HEK293 (cell line): Measurements from ENCODE around the gene CRIP2.

Experiments
- CTCF ChIA-PET: fragments of 350-600 bp; formaldehyde crosslinking; extraction: SDS; loops from one replicate; lab custom pipeline; 2021; ENCODE audit warnings: antibody characterized with exemption; lab: Yijun Ruan, JAX
- POLR2A ChIA-PET: fragments of 300-600 bp; formaldehyde crosslinking; extraction: SDS; loops from one replicate; lab custom pipeline; 2020; ENCODE audit warnings: antibody characterized with exemption, inconsistent platforms; lab: Yijun Ruan, JAX
- H3K27ac ChIP-seq: fragments of 200-500 bp; sonication (Bioruptor generic); 2 replicates; pipeline ENCODE4 v1.5.1; 2014; ENCODE audit warnings: low read depth, low read length, control low read depth, inconsistent platforms; ENCODE audit errors: extremely low read depth
- H3K36me3 ChIP-seq, 2 experiments: fragments of 200-500 bp in 1 of 2; sonication (Bioruptor generic) in 1 of 2; 1 replicate in 1 of 2; 2 replicates in 1 of 2; pipeline ENCODE4 v1.5.1; 2014 to 2017; ENCODE audit warnings: inconsistent platforms in 2 of 2, low read length in 2 of 2; ENCODE audit not compliant: control insufficient read depth in 2 of 2, insufficient read depth in 1 of 2
- H3K4me1 ChIP-seq: fragments of 200-500 bp; sonication (Bioruptor generic); 2 replicates; pipeline ENCODE4 v1.5.1; 2014; ENCODE audit warnings: mild to moderate bottlenecking, low read length, inconsistent platforms; ENCODE audit not compliant: control insufficient read depth, insufficient read depth
- H3K4me3 ChIP-seq: 2 replicates; pipeline ENCODE4 v1.5.1; 2011; ENCODE audit warnings: low read depth, mild to moderate bottlenecking, control low read depth, low read length, moderate library complexity
- H3K9me3 ChIP-seq: fragments of 200-500 bp; sonication (Bioruptor generic); 2 replicates; pipeline ENCODE4 v1.5.1; 2014; ENCODE audit warnings: low read depth, low read length, inconsistent platforms; ENCODE audit not compliant: control insufficient read depth, insufficient read depth
- GLIS1 ChIP-seq: fragments of 450-650 bp; formaldehyde crosslinking; IDR thresholded peaks from 2 replicates; pipeline ENCODE4 v1.5.1; 2016; ENCODE audit warnings: missing biosample characterization, missing genetic modification characterization
- GLIS2 ChIP-seq: fragments of 450-650 bp; formaldehyde crosslinking; IDR thresholded peaks from 2 replicates; pipeline ENCODE4 v1.5.1; 2016; ENCODE audit warnings: missing biosample characterization, missing genetic modification characterization
- IKZF3 ChIP-seq: fragments of 450-650 bp; IDR thresholded peaks from 2 replicates; pipeline ENCODE4 v1.5.0; 2018; ENCODE audit warnings: missing biosample characterization, mild to moderate bottlenecking, missing genetic modification characterization, moderate library complexity
- OVOL3 ChIP-seq: fragments of 450-650 bp; formaldehyde crosslinking; IDR thresholded peaks from 2 replicates; pipeline ENCODE4 v1.5.1; 2016; ENCODE audit warnings: missing biosample characterization, missing genetic modification characterization
- TCF7L2 ChIP-seq: IDR thresholded peaks from 2 replicates; pipeline ENCODE4 v1.6.1; 2011; ENCODE audit warnings: low read depth, mild to moderate bottlenecking, inconsistent platforms, low read length, moderate library complexity, borderline replicate concordance
- ZBTB21 ChIP-seq: fragments of 450-650 bp; formaldehyde crosslinking; IDR thresholded peaks from 2 replicates; pipeline ENCODE4 v1.5.1; 2017; ENCODE audit warnings: missing biosample characterization, missing genetic modification characterization
- ZIC2 ChIP-seq: fragments of 450-650 bp; formaldehyde crosslinking; IDR thresholded peaks from 2 replicates; pipeline ENCODE4 v1.5.1; 2016; ENCODE audit warnings: missing biosample characterization, missing genetic modification characterization
- ZNF184 ChIP-seq: fragments of 450-650 bp; IDR thresholded peaks from 2 replicates; pipeline ENCODE4 v1.5.1; 2018; ENCODE audit warnings: missing biosample characterization, mild to moderate bottlenecking, missing genetic modification characterization
- ZNF2 ChIP-seq: fragments of 450-650 bp; formaldehyde crosslinking; IDR thresholded peaks from 2 replicates; pipeline ENCODE4 v1.5.1; 2016; ENCODE audit warnings: missing biosample characterization, missing genetic modification characterization
- ZNF202 ChIP-seq: fragments of 450-650 bp; formaldehyde crosslinking; IDR thresholded peaks from 2 replicates; pipeline ENCODE4 v1.5.1; 2016; ENCODE audit warnings: missing biosample characterization, missing genetic modification characterization, borderline replicate concordance
- ZNF221 ChIP-seq: fragments of 450-650 bp; formaldehyde crosslinking; IDR thresholded peaks from 2 replicates; pipeline ENCODE4 v1.5.1; 2017; ENCODE audit warnings: missing biosample characterization, missing genetic modification characterization, borderline replicate concordance
- ZNF302 ChIP-seq: fragments of 450-650 bp; formaldehyde crosslinking; IDR thresholded peaks from 2 replicates; pipeline ENCODE4 v1.5.1; 2016; ENCODE audit warnings: missing biosample characterization, missing genetic modification characterization, low read depth
- ZNF324 ChIP-seq: fragments of 450-650 bp; formaldehyde crosslinking; IDR thresholded peaks from 2 replicates; pipeline ENCODE4 v1.5.1; 2016; ENCODE audit warnings: missing biosample characterization, missing genetic modification characterization
- ZNF48 ChIP-seq: fragments of 450-650 bp; formaldehyde crosslinking; IDR thresholded peaks from 2 replicates; pipeline ENCODE4 v1.5.1; 2016; ENCODE audit warnings: missing biosample characterization, missing genetic modification characterization
- ZNF510 ChIP-seq: fragments of 450-650 bp; formaldehyde crosslinking; IDR thresholded peaks from 2 replicates; pipeline ENCODE4 v1.5.1; 2018; ENCODE audit warnings: mild to moderate bottlenecking, missing genetic modification characterization, missing biosample characterization; ENCODE audit not compliant: insufficient replicate concordance
- ZNF571 ChIP-seq: fragments of 450-650 bp; formaldehyde crosslinking; IDR thresholded peaks from 2 replicates; pipeline ENCODE4 v1.5.0; 2017; ENCODE audit warnings: missing biosample characterization, missing genetic modification characterization
- ZNF600 ChIP-seq: fragments of 450-650 bp; formaldehyde crosslinking; IDR thresholded peaks from 2 replicates; pipeline ENCODE4 v1.5.1; 2016; ENCODE audit warnings: missing biosample characterization, missing genetic modification characterization
- ZNF677 ChIP-seq: fragments of 450-650 bp; IDR thresholded peaks from 2 replicates; pipeline ENCODE4 v1.5.0; 2018; ENCODE audit warnings: missing biosample characterization, mild to moderate bottlenecking, missing genetic modification characterization, moderate library complexity
- ZNF707 ChIP-seq: fragments of 450-650 bp; formaldehyde crosslinking; IDR thresholded peaks from 2 replicates; pipeline ENCODE4 v1.5.1; 2016; ENCODE audit warnings: missing biosample characterization, missing genetic modification characterization
- TF ChIP-seq, protein P1 (sequence below): fragments of 450-650 bp; IDR thresholded peaks from 2 replicates; pipeline ENCODE4 v1.5.1; 2018; ENCODE audit warnings: missing biosample characterization, missing genetic modification characterization
- TF ChIP-seq, protein P2 (sequence below): fragments of 450-650 bp; formaldehyde crosslinking; IDR thresholded peaks from 2 replicates; pipeline ENCODE4 v1.5.1; 2016; ENCODE audit warnings: missing biosample characterization, missing genetic modification characterization
- TF ChIP-seq, protein P3 (sequence below): fragments of 450-650 bp; formaldehyde crosslinking; IDR thresholded peaks from 2 replicates; pipeline ENCODE4 v1.5.1; 2016; ENCODE audit warnings: missing biosample characterization, missing genetic modification characterization, borderline replicate concordance

Gene CRIP2

DNA sequence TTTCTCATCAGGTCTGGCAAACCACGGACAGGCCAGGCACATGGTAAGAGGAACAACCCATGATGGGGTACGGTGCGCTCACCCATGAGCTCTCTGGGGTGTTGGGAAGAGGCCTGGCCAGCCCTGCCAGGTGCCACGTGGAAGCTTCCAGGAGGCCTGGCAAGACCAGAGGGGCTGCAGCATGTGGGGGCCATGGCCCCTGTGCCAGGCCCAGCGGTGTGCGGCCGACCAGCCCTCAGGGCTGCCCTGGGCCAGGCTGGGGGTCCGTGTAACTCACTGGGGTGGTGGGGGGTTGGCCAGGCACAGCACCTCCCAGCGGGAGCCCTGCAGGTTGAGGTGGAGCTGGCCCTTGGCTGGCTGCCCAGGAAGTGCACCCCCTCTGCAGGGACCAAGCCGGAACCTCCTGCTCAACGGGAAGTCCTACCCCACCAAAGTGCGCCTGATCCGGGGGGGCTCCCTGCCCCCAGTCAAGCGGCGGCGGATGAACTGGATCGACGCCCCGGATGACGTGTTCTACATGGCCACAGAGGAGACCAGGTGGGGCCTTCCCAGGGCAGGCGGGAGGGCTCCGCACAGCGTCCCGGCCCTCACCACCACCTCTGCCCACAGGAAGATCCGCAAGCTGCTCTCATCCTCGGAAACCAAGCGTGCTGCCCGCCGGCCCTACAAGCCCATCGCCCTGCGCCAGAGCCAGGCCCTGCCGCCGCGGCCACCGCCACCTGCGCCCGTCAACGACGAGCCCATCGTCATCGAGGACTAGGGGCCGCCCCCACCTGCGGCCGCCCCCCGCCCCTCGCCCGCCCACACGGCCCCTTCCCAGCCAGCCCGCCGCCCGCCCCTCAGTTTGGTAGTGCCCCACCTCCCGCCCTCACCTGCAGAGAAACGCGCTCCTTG, 4.9 kb upstream of the CRIP2 start:
- TF ChIP-seq ZNF600 (0 out of 2 replicates have a peak, but pooled peaks have one; percentile 40), ZNF202 (peak; percentile 60; the same call in 1 of the 2 replicates), ZNF184 (no peak), GLIS2 (tag by site-specific recombination) (peak; percentile 63), GLIS1 (peak; percentile 96), IKZF3 (tag by site-specific recombination) (peak; percentile 41; the same call in 1 of the 2 replicates)
- TF ChIP-seq, protein P1, sequence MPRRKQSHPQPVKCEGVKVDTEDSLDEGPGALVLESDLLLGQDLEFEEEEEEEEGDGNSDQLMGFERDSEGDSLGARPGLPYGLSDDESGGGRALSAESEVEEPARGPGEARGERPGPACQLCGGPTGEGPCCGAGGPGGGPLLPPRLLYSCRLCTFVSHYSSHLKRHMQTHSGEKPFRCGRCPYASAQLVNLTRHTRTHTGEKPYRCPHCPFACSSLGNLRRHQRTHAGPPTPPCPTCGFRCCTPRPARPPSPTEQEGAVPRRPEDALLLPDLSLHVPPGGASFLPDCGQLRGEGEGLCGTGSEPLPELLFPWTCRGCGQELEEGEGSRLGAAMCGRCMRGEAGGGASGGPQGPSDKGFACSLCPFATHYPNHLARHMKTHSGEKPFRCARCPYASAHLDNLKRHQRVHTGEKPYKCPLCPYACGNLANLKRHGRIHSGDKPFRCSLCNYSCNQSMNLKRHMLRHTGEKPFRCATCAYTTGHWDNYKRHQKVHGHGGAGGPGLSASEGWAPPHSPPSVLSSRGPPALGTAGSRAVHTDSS (tag by site-specific recombination): no peak
- TF ChIP-seq, protein P2, sequence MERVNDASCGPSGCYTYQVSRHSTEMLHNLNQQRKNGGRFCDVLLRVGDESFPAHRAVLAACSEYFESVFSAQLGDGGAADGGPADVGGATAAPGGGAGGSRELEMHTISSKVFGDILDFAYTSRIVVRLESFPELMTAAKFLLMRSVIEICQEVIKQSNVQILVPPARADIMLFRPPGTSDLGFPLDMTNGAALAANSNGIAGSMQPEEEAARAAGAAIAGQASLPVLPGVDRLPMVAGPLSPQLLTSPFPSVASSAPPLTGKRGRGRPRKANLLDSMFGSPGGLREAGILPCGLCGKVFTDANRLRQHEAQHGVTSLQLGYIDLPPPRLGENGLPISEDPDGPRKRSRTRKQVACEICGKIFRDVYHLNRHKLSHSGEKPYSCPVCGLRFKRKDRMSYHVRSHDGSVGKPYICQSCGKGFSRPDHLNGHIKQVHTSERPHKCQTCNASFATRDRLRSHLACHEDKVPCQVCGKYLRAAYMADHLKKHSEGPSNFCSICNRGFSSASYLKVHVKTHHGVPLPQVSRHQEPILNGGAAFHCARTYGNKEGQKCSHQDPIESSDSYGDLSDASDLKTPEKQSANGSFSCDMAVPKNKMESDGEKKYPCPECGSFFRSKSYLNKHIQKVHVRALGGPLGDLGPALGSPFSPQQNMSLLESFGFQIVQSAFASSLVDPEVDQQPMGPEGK: peak; percentile 40
- CTCF ChIA-PET: interaction anchor here (0.6 to 5.7 kb wide), 3 partner anchors 12 to 83 kb away, joined by 5 to 36 read pairs (median 31); no protein-coding TSS in a partner anchor
- H3K4me3 ChIP-seq: no peak overlapping the region
- no peaks in the 10 kb centered on the region for H3K9me3 ChIP-seq
- H3K27ac ChIP-seq: no peak overlapping the region
- POLR2A ChIA-PET: interaction anchor here (0.9 to 1.4 kb wide), 3 partner anchors 11 to 59 kb away, joined by 3 to 10 read pairs (median 4); no protein-coding TSS in a partner anchor
- peaks cover 0 to 51% of the 10 kb centered on the region in 2 experiments; a peak in 1 of 3 replicates for H3K36me3 ChIP-seq
- H3K4me1 ChIP-seq: peaks cover 16% of the 10 kb centered on the region

DNA sequence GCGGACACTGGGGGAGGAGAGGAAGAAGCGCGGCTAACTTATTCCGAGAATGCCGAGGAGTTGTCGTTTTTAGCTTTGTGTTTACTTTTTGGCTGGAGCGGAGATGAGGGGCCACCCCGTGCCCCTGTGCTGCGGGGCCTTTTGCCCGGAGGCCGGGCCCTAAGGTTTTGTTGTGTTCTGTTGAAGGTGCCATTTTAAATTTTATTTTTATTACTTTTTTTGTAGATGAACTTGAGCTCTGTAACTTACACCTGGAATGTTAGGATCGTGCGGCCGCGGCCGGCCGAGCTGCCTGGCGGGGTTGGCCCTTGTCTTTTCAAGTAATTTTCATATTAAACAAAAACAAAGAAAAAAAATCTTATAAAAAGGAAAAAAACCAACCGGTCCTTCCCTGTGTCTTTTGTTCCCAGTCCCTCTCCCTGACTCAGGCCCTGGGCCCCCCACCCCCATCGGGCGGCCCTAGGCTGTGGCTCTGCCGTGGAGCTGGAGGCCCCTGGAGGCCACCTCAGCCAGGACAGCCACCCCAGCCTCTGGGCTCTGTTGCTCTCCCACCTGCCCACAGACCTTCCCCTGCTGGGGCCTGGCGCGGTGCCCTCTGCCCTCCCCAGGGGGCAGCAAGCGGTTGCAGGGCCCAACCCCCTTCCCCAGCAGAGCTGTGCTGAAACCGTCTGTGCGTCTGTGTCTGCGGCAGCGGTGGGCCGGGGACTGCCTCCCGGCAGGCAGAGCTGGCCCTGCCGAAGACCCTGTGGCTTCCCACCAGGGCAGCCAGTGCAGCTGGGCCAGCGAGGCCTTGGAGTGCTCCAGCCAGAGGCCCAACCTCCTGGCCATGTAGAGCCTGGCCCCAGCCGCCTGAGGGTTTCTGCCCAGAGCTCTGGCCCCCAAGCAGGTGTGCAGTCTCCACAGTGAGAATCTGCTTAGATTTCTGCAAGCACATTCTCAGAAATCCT, 4.0 kb upstream of the CRIP2 start:
- peak overlapping the region; percentile 47 for H3K27ac ChIP-seq
- H3K4me1 ChIP-seq: peaks cover 16% of the 10 kb centered on the region
- H3K4me3 ChIP-seq: no peak overlapping the region
- H3K36me3 ChIP-seq: peaks cover 0 to 42% of the 10 kb centered on the region in 2 experiments; a peak in 1 of 3 replicates
- CTCF ChIA-PET: interaction anchor here (1.0 to 5.7 kb wide), 3 partner anchors 11 to 19 kb away, joined by 4 to 36 read pairs (median 31); partner anchors contain the start of gene CRIP1
- POLR2A ChIA-PET: interaction anchor here (1.1 to 1.4 kb wide), 3 partner anchors 10 to 58 kb away, joined by 3 to 4 read pairs (median 3); no protein-coding TSS in a partner anchor
- no peaks in the 10 kb centered on the region for H3K9me3 ChIP-seq
- TF ChIP-seq ZNF302 (no peak), ZNF221 (tag by site-specific recombination) (no peak), ZNF48 (tag by site-specific recombination) (no peak), OVOL3 (tag by site-specific recombination) (no peak), ZNF707 (tag by site-specific recombination) (no peak), ZNF677 (tag by site-specific recombination) (no peak), ZNF571 (tag by site-specific recombination) (no peak), TCF7L2 (no peak), ZNF2 (no peak), ZNF510 (tag by site-specific recombination) (no peak), ZBTB21 (tag by site-specific recombination) (no peak), ZNF324 (tag by site-specific recombination) (0 out of 2 replicates have a peak, but pooled peaks have one; percentile 26), ZIC2 (peak; percentile 99)
- TF ChIP-seq, protein P3, sequence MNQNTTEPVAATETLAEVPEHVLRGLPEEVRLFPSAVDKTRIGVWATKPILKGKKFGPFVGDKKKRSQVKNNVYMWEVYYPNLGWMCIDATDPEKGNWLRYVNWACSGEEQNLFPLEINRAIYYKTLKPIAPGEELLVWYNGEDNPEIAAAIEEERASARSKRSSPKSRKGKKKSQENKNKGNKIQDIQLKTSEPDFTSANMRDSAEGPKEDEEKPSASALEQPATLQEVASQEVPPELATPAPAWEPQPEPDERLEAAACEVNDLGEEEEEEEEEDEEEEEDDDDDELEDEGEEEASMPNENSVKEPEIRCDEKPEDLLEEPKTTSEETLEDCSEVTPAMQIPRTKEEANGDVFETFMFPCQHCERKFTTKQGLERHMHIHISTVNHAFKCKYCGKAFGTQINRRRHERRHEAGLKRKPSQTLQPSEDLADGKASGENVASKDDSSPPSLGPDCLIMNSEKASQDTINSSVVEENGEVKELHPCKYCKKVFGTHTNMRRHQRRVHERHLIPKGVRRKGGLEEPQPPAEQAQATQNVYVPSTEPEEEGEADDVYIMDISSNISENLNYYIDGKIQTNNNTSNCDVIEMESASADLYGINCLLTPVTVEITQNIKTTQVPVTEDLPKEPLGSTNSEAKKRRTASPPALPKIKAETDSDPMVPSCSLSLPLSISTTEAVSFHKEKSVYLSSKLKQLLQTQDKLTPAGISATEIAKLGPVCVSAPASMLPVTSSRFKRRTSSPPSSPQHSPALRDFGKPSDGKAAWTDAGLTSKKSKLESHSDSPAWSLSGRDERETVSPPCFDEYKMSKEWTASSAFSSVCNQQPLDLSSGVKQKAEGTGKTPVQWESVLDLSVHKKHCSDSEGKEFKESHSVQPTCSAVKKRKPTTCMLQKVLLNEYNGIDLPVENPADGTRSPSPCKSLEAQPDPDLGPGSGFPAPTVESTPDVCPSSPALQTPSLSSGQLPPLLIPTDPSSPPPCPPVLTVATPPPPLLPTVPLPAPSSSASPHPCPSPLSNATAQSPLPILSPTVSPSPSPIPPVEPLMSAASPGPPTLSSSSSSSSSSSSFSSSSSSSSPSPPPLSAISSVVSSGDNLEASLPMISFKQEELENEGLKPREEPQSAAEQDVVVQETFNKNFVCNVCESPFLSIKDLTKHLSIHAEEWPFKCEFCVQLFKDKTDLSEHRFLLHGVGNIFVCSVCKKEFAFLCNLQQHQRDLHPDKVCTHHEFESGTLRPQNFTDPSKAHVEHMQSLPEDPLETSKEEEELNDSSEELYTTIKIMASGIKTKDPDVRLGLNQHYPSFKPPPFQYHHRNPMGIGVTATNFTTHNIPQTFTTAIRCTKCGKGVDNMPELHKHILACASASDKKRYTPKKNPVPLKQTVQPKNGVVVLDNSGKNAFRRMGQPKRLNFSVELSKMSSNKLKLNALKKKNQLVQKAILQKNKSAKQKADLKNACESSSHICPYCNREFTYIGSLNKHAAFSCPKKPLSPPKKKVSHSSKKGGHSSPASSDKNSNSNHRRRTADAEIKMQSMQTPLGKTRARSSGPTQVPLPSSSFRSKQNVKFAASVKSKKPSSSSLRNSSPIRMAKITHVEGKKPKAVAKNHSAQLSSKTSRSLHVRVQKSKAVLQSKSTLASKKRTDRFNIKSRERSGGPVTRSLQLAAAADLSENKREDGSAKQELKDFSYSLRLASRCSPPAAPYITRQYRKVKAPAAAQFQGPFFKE (tag by site-specific recombination): no peak
